ENCODE results near the gene CLPSL1.

GRCh38 chr6:35823601-35824000 is 42.8 kb downstream of the CLPSL1 start:
- TF ChIP-seq RAD21 (IDR thresholded peaks at IDR 0.05 in 1 of 2, conservative IDR thresholded peaks at IDR 0.05 in 1 of 2; ENCODE audit: low read depth in 2 of 2, low read length in 2 of 2) (no peak), CTCF (IDR thresholded peaks at IDR 0.05; ENCODE audit: control extremely low read depth in 1 of 3, insufficient read depth in 1 of 3, low read depth in 1 of 3, low read length in 3 of 3) (no peak), POLR2A (IDR thresholded peaks at IDR 0.05; ENCODE audit: control extremely low read depth in 1 of 2, low read depth in 2 of 2, low read length in 2 of 2) (no peak), CEBPB (IDR thresholded peaks at IDR 0.05; ENCODE audit: low read depth, low read length) (no peak), BRCA1 (IDR thresholded peaks at IDR 0.05; ENCODE audit: low read depth, low read length) (no peak), EP300 (IDR thresholded peaks at IDR 0.05; ENCODE audit: borderline replicate concordance in 1 of 2, low read depth in 2 of 2, low read length in 2 of 2) (no peak), GABPA (IDR thresholded peaks at IDR 0.05; ENCODE audit: borderline replicate concordance, insufficient read depth, low read length) (no peak), EZH2 (IDR thresholded peaks at IDR 0.05; ENCODE audit: low read depth, low read length, severe bottlenecking) (no peak), MAX (IDR thresholded peaks at IDR 0.05) (no peak)
